Esophagus (tissue), 2 donors: ENCODE results near the gene KPNA6. TPM values are rescaled to one million over a fixed set of nuclear protein-coding genes. Genes with fewer than 3 reads are reported as not detected.
"Not testable (repeated sequence)": the region's sequence is repeated elsewhere in the genome, so short reads cannot be mapped to it uniquely, and the experiment has no call there.

ENCODE experiments used
- H3K27ac ChIP-seq, 2 donors: one replicate each; pipeline ENCODE4 v1.5.1; 2013; ENCODE audit warnings: low read depth in 2 of 2, mild to moderate bottlenecking in 2 of 2, inconsistent platforms in 1 of 2, low read length in 1 of 2, moderate library complexity in 1 of 2
- H3K27me3 ChIP-seq, 2 donors: one replicate each; pipeline ENCODE4 v1.6.1; 2013; ENCODE audit warnings: low read length in 2 of 2, control low read depth in 1 of 2, mild to moderate bottlenecking in 1 of 2; ENCODE audit not compliant: insufficient read depth in 2 of 2, control insufficient read depth in 1 of 2
- H3K36me3 ChIP-seq, 2 donors: one replicate each; pipeline ENCODE4 v1.6.1; 2013; ENCODE audit warnings: low read length in 1 of 2; ENCODE audit not compliant: control insufficient read depth in 2 of 2, insufficient read depth in 2 of 2
- H3K4me1 ChIP-seq, 2 donors: one replicate each; pipeline ENCODE4 v1.6.1; 2013; ENCODE audit warnings: low read length in 1 of 2; ENCODE audit not compliant: control insufficient read depth in 2 of 2, insufficient read depth in 2 of 2
- H3K4me3 ChIP-seq, 2 donors: one replicate each; pipeline ENCODE4 v1.5.1; 2013; ENCODE audit warnings: low read length in 2 of 2, mild to moderate bottlenecking in 2 of 2, low read depth in 1 of 2, moderate library complexity in 1 of 2
- H3K9me3 ChIP-seq, 2 donors: one replicate each; pipeline ENCODE4 v1.6.1; 2013; ENCODE audit warnings: mild to moderate bottlenecking in 2 of 2, low read depth in 1 of 2, low read length in 1 of 2, moderate library complexity in 1 of 2; ENCODE audit not compliant: control insufficient read depth in 2 of 2, insufficient read depth in 1 of 2
- WGBS, 2 donors: extraction: QIAGEN DNeasy Blood & Tissue Kit; methylation state at CpG; one replicate each; pipeline ENCODE4 v1.1.7; 2013; 5-methylcytosine and 5-hydroxymethylcytosine counted together
- polyA plus RNA-seq, 2 donors: library from polyadenylated mRNA; stranded (reverse); fragments of 200-250 nt; gene quantifications; one replicate each; pipeline ENCODE4 v1.2.3, GENCODE V29; 2013
- donor health status: healthy with polysubstance abuse.
- donor health status: Bipolar disorder and iron deficiency.

Gene KPNA6
- polyA plus RNA-seq, 2 donors: 6.9 to 9.9 TPM

- H3K36me3 ChIP-seq, H3K27ac ChIP-seq, H3K4me1 ChIP-seq, H3K27me3 ChIP-seq, H3K9me3 ChIP-seq, H3K4me3 ChIP-seq: not testable (repeated sequence)
- 85 to 91% methylated on average over 4 of the region's 4 CpGs for WGBS, 2 donors
These were observed 5.6 kb downstream of the KPNA6 start for GRCh38 chr1:32113436-32113835.

GRCh38 chr1:32114420-32114819 lies 6.6 kb downstream of the KPNA6 start:
- no peaks in the 10 kb centered on the region for H3K9me3 ChIP-seq

GRCh38 chr1:32115496-32115895 lies 7.6 kb downstream of the KPNA6 start:
- peaks cover 0 to 5% of the 10 kb centered on the region in 2 donors for H3K4me1 ChIP-seq
- H3K27ac ChIP-seq: no peak overlapping the region
- no peak overlapping the region for H3K4me3 ChIP-seq
- H3K9me3 ChIP-seq: no peaks in the 10 kb centered on the region
- H3K27me3 ChIP-seq: no peaks in the 10 kb centered on the region
- H3K36me3 ChIP-seq: no peaks in the 10 kb centered on the region
- whole genome bisulfite sequencing, 2 donors: 82 to 87% methylated on average over 5 of the region's 5 CpGs

More at GRCh38 chr1:32114420-32114819, 6.6 kb downstream of the KPNA6 start:
- peaks cover 0 to 5% of the 10 kb centered on the region in 2 donors for H3K4me1 ChIP-seq
- no peak overlapping the region for H3K4me3 ChIP-seq
- no peaks in the 10 kb centered on the region for H3K27me3 ChIP-seq
- H3K27ac ChIP-seq: no peak overlapping the region
- no peaks in the 10 kb centered on the region for H3K36me3 ChIP-seq
- WGBS, 2 donors: 73 to 85% methylated on average over 2 of the region's 2 CpGs

GRCh38 chr1:32116531-32116930 lies 8.7 kb downstream of the KPNA6 start:
- no peak overlapping the region for H3K4me3 ChIP-seq
- H3K4me1 ChIP-seq: peaks cover 0 to 5% of the 10 kb centered on the region in 2 donors
- no peaks in the 10 kb centered on the region for H3K36me3 ChIP-seq
- H3K27me3 ChIP-seq: no peaks in the 10 kb centered on the region
- peak overlapping the region in 1 of 2 donors; percentile 33 for H3K27ac ChIP-seq
- 92 to 95% methylated on average over 4 of the region's 4 CpGs for WGBS, 2 donors
- no peaks in the 10 kb centered on the region for H3K9me3 ChIP-seq

- WGBS, 2 donors: 55 to 69% methylated on average over 5 of the region's 5 CpGs
- H3K4me1 ChIP-seq: no peaks in the 10 kb centered on the region
- H3K27me3 ChIP-seq: no peaks in the 10 kb centered on the region
- H3K9me3 ChIP-seq: no peaks in the 10 kb centered on the region
- no peaks in the 10 kb centered on the region for H3K36me3 ChIP-seq
- no peak overlapping the region for H3K27ac ChIP-seq
- no peak overlapping the region for H3K4me3 ChIP-seq
These were observed 14.3 kb downstream of the KPNA6 start for GRCh38 chr1:32122151-32122550.

GRCh38 chr1:32123361-32123760 lies 15.5 kb downstream of the KPNA6 start:
- H3K27me3 ChIP-seq, H3K4me3 ChIP-seq, H3K27ac ChIP-seq, H3K4me1 ChIP-seq, H3K36me3 ChIP-seq, H3K9me3 ChIP-seq: not testable (repeated sequence)
- WGBS, 2 donors: 93 to 94% methylated on average over 2 of the region's 2 CpGs

- Histone ChIP-seq H3K4me1 (no peaks in the 10 kb centered on the region), H3K27me3 (no peaks in the 10 kb centered on the region), H3K9me3 (no peaks in the 10 kb centered on the region), H3K27ac (no peak overlapping the region), H3K36me3 (no peaks in the 10 kb centered on the region), H3K4me3 (no peak overlapping the region)
- WGBS, 2 donors: 84 to 86% methylated on average over 8 of the region's 8 CpGs
These were observed 17.5 kb downstream of the KPNA6 start for GRCh38 chr1:32125313-32125712.

- Histone ChIP-seq H3K27me3 (no peaks in the 10 kb centered on the region), H3K9me3 (no peaks in the 10 kb centered on the region), H3K36me3 (no peaks in the 10 kb centered on the region), H3K4me1 (no peaks in the 10 kb centered on the region), H3K4me3 (no peak overlapping the region), H3K27ac (no peak overlapping the region)
- 94% methylated on average over 3 of the region's 3 CpGs for whole genome bisulfite sequencing, 2 donors
These were observed 18.9 kb downstream of the KPNA6 start for GRCh38 chr1:32126770-32127169.

GRCh38 chr1:32127409-32128198 lies 19.7 kb downstream of the KPNA6 start:
- Histone ChIP-seq H3K4me3 (no peak overlapping the region), H3K9me3 (no peaks in the 10 kb centered on the region), H3K27me3 (no peaks in the 10 kb centered on the region), H3K36me3 (no peaks in the 10 kb centered on the region), H3K4me1 (no peaks in the 10 kb centered on the region), H3K27ac (no peak overlapping the region)
- 68 to 75% methylated on average over 4 of the region's 4 CpGs for WGBS, 2 donors

- no peak overlapping the region for H3K27ac ChIP-seq
- H3K27me3 ChIP-seq: no peaks in the 10 kb centered on the region
- H3K36me3 ChIP-seq: no peaks in the 10 kb centered on the region
- WGBS, 2 donors: 44 to 61% methylated on average over 1 of the region's 1 CpG
- no peak overlapping the region for H3K4me3 ChIP-seq
- H3K9me3 ChIP-seq: no peaks in the 10 kb centered on the region
- H3K4me1 ChIP-seq: no peaks in the 10 kb centered on the region
These were observed 20.6 kb downstream of the KPNA6 start for GRCh38 chr1:32128479-32128878.
